GM18951 (cell line): ENCODE data around the gene MYO1C.

Experiments
- POLR2A ChIP-seq: IDR thresholded peaks from 4 replicates; pipeline ENCODE4 v1.6.1; 2011; ENCODE audit warnings: mild to moderate bottlenecking; ENCODE audit not compliant: insufficient read length, insufficient read depth; ENCODE audit errors: extremely low read depth
- in situ Hi-C: fragments of 300-500 bp; cut with MboI; formaldehyde crosslinking; loops from one replicate; pipeline ENCODE4 v1.12.0; 2022; ENCODE audit warnings: low sequenced_read_pairs, mixed read lengths, inconsistent platforms; ENCODE audit not compliant: unreplicated experiment

The MYO1C gene

GRCh38 chr17:1498869-1499268, 6.4 kb upstream of the MYO1C start:
- no peak for TF ChIP-seq POLR2A
- in situ Hi-C loops: no loop called here

- in situ Hi-C loops: no loop called here
- TF ChIP-seq POLR2A: no peak
These were observed 5.7 kb upstream of the MYO1C start for GRCh38 chr17:1498233-1498632.

- in situ Hi-C loops: no loop called here
- no peak for TF ChIP-seq POLR2A
These were observed 5.3 kb upstream of the MYO1C start for GRCh38 chr17:1497831-1498230.

- no peak for TF ChIP-seq POLR2A
- in situ Hi-C loops: no loop called here
These were observed 4.4 kb upstream of the MYO1C start for GRCh38 chr17:1496869-1497268.

GRCh38 chr17:1495265-1495989, 2.9 kb upstream of the MYO1C start:
- in situ Hi-C loops: no loop called here

GRCh38 chr17:1494736-1495253, 2.3 kb upstream of the MYO1C start:
- in situ Hi-C loops: no loop called here
- TF ChIP-seq POLR2A: no peak

More at GRCh38 chr17:1495265-1495989, 2.9 kb upstream of the MYO1C start:
- TF ChIP-seq POLR2A: no peak

GRCh38 chr17:1494203-1494602, 1.7 kb upstream of the MYO1C start:
- no peak for TF ChIP-seq POLR2A
- in situ Hi-C loops: no loop called here

GRCh38 chr17:1493291-1493980, 950 bp upstream of the MYO1C start:
- in situ Hi-C loops: no loop called here
- no peak for TF ChIP-seq POLR2A

GRCh38 chr17:1491443-1492248, 840 bp downstream of the MYO1C start:
- in situ Hi-C loops: no loop called here
- TF ChIP-seq POLR2A: peak; percentile 31

- in situ Hi-C loops: no loop called here
- TF ChIP-seq POLR2A: peak; percentile 73
These were observed 1.6 kb downstream of the MYO1C start for GRCh38 chr17:1490643-1491442.

GRCh38 chr17:1488826-1489270, 3.6 kb downstream of the MYO1C start:
- no peak for TF ChIP-seq POLR2A

More at GRCh38 chr17:1488826-1489270, 3.6 kb downstream of the MYO1C start:
- in situ Hi-C loops: no loop called here
